GM18519 (cell line): ENCODE results near the gene RUNDC1.
"Not testable (repeated sequence)": the region's sequence is repeated elsewhere in the genome, so short reads cannot be mapped to it uniquely, and the experiment has no call there.

Experiments
- ATAC-seq: cut with Tn5 transposase; IDR thresholded peaks from one replicate; pipeline ENCODE4 v1.9.1; 2021; ENCODE audit warnings: mild to moderate bottlenecking, moderate library complexity; ENCODE audit not compliant: unreplicated experiment, low FRiP score

RUNDC1 gene

DNA sequence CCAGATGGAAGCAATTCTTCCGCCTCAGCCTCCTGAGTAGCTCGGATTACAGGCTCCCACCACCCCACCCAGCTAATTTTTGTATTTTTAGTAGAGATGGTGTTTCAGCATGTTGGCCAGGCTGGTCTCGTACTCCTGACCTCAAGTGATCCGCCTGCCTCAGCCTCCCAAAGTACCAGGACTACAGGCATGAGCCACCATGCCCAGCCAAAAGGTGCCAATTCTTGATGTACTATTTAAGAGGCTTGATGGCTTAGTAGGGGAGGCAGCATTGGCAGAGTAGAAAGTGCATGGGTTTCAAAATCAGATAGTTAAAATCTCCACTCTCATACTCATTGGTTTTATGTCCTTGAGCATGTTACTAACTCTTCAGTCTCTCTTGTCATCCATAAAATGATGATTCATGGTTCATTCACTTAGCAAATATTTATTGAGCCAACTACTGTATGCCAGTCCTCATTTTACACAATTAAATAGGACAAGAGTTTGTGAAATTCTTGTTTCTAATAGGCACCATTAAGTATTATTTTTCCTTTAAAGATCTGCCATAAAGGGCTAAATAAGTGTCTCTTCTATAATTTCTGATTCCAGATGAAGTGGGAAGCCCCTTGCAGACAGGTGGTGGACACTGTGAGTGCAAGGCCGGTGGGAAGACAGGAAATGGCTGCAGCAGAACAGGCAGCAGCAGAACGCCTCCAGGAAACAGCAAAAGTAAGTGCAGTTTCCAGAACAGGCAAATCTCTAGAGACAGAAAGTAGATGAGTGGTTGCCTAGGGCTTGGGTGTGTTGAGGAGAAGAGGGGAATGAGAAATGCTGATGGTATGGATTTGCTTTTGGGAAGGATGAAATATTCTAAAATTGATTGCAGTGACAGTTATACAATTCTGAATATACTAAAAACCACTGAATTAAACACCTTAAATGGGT lies 9.6 kb downstream of the RUNDC1 start:
- ATAC-seq, result no peak

GRCh38 chr17:42991471-42991870 lies 11.1 kb downstream of the RUNDC1 start:
- ATAC-seq, result no peak

- no peak for ATAC-seq
These were observed 12.5 kb downstream of the RUNDC1 start for GRCh38 chr17:42992872-42993271.

- not testable (repeated sequence) for ATAC-seq
These were observed 13.5 kb downstream of the RUNDC1 start for GRCh38 chr17:42993913-42994312.

- no peak for ATAC-seq
These were observed 17.1 kb downstream of the RUNDC1 start for GRCh38 chr17:42997390-42997983.

- ATAC-seq, result peak; percentile 69
These were observed 17.9 kb downstream of the RUNDC1 start, which contains the start of gene RPL27 for GRCh38 chr17:42997984-42998938. RPL27 (plus strand) TSS chr17:42998419; CDS start chr17:42998751, 332 bp downstream.

DNA sequence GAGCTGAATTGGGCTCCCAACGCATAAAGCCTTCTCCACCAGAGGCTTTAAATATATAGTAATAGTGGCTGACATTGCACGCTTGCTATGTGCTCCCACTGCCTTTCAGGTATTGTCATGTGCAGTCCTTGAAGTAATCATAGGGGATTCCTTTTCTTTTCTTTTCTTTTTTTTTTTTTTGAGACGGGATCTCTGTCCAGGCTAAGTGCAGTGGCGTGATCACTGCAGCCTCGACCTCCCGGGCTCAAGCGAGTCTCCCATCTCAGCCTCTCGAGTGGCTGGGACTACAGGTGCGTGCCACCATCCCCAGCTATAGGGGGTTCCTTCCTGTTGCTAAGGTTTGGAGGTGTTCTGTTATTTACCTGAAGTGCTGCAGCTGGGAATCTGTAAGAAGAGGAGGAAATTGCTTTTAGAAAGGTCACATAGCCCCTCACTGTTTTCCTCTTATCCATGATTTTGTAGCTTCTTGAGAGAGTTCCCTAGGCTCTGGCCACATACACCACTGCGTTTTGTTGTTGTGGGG lies 18.7 kb downstream of the RUNDC1 start:
- no peak for ATAC-seq

GRCh38 chr17:43000894-43001293 lies 20.5 kb downstream of the RUNDC1 start:
- ATAC-seq, result not testable (repeated sequence)

DNA sequence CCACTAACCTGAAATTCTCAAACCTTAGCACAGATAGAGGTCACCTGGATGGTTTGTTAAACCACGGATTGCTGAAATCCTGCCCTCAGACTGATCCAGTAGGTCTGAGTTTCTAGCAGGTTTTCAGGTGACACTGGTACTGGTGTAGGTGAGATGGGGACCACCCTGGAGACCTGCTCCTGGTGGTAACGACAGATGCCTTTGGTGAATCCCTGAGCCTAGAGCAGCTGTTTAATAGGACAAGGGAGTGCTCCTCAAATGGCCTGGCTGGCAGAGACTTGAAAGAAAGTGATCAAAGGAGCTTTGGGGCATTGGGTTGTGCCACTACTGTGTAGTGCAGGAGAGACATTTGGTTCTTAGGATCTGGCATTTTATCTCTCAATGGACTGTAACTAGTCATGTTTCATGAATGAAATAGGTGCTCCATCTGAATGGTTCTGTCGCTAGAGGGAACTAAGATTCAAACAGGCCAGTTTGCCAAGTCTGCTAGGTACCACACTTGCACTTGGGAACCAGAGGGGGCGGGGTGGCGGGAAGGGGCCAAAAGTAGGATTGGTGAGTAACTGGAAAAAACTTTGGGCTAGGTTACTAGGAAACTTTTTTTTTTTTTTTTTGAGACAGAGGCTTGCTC lies 23.3 kb downstream of the RUNDC1 start:
- no peak for ATAC-seq

- ATAC-seq, result no peak
These were observed 26.5 kb downstream of the RUNDC1 start, which contains the start of gene IFI35 for GRCh38 chr17:43006639-43007551. IFI35 (plus strand) TSS chr17:43006784; CDS start chr17:43006948, 164 bp downstream.

DNA sequence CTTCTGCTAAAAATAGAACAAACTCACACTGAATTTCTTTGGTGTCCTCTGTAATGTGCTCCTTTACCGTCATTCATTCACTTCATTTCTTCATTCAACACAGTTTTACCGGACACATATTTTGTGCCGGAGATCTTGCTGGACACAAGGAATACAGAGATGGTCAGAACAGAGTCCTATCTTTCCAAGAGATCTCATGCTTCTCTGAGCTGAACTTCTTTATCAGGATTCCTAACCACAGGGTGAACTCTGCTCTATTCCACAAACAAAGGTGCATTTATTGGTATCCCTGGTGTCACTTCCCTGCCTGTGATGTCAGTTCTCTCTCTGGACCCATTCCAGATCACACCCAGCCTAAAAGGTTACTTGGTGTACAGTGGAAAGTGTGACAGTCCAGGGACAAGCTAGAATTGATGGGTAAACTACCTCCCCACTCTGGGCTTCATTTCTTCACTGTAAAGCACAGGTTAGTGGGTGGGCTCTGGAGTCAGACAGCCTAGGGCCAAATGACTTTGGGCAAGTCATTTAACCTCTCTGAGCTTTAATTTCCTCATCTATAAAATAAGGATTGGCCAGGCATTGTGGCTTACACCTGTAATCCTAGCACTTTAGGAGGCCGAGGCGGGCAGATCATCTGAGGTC lies 30.4 kb downstream of the RUNDC1 start:
- ATAC-seq, result no peak

DNA sequence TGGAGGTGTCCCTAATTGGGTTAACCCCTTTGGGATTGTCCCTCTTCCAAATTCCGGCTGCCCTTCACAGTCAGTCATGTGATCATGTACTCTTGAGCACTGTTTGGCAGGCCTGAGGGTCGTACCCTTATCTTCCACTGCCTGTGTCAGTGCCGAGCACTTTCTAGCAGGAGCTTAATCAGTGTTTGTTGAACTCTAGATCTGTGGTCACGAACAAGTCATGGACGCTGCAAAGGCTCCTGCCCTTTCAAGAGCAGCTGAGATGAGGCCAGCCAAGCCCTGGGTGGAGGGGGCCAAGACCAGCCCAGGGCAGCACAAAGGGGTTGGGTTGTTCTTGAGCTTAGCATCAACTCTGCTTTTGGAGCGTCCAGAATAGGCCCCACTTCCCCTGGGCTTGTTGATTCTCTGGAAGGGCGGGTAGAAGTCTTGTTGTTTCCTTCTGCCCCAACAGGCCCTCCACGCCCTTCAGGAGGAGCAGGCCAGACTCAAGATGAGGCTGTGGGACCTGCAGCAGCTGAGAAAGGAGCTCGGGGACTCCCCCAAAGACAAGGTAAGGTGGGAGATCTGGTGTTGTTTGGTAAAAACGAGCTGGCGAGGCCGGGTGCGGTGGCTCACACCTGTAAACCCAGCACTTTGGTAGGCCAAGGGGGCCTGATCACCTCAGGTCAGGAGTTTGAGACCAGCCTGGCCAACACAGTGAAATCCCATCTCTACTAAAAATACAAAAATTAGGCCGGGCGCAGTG lies 31.5 kb downstream of the RUNDC1 start:
- no peak for ATAC-seq

DNA sequence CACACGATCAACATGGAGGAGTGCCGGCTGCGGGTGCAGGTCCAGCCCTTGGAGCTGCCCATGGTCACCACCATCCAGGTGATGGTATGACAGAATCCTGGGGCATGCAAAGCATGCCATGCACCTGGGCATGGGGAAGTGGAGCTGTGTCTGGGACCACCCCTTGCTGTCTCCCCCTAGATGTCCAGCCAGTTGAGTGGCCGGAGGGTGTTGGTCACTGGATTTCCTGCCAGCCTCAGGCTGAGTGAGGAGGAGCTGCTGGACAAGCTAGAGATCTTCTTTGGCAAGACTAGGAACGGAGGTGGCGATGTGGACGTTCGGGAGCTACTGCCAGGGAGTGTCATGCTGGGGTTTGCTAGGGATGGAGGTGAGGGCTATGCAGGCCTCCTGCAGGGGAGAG lies 32.9 kb downstream of the RUNDC1 start:
- no peak for ATAC-seq

DNA sequence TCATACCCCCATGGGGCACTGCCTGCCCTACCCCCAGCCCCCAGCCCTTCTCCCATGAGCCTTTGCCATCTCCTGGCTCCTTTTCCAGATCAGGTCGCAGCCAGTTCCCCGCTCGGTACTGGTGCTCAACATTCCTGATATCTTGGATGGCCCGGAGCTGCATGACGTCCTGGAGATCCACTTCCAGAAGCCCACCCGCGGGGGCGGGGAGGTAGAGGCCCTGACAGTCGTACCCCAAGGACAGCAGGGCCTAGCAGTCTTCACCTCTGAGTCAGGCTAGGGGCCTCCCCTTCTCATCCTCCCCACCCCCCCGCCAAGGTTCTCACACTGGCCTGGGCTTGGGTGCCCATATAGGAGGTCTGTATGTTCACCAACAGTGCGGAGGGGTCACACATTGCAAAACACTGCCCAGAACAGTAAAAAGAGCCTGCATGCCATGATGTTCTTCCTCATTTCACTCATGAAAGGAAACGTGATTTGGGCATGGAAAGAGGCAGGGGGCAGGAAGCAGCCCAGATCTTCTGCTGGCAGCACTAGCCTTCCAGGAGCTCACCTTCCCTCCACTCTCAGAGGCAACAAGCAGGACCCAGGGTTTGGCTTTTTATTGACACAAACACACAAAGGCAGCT lies 33.8 kb downstream of the RUNDC1 start:
- ATAC-seq, result no peak

DNA sequence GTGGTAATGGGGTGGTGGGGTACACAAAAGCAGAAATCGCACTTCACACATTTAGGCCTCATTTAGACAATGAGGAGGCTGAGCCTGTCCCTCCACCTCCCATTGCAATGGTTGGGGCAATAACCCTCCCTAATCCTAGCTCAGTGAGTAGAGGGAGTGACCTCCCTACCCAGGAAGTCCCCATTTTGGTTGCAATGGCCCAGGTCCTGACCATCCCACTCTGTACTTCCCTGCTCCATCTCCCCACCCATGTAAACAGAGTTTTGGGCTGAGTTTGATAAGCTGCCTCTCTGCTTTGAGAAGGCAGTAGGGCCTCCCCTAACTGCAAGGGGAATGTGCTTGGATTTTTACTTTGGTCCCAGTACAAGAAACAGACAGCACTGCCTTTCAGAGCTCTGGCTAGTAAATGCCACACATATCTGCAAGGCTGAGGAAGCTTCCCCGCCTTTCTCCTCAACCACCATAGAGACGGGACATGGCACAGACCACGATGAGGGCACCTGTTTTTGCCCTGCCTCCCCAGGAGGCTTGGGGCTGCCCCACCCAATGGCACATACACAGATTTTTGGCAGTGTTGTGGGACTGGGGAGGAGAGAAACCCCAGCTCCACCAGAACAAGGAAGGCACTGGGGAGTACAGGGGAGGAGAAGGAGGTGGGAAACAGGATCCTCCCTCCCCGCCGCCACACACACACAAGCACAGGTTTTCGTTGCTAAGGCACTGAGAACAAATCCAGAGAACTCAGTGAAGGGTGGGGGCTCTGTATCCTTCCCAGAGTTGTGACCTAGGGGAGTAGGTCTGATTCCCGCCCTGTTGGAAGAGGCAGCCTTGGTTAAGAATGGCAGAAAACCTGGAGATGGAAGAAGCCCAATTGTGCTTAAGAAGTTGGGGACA lies 34.5 kb downstream of the RUNDC1 start:
- no peak for ATAC-seq

DNA sequence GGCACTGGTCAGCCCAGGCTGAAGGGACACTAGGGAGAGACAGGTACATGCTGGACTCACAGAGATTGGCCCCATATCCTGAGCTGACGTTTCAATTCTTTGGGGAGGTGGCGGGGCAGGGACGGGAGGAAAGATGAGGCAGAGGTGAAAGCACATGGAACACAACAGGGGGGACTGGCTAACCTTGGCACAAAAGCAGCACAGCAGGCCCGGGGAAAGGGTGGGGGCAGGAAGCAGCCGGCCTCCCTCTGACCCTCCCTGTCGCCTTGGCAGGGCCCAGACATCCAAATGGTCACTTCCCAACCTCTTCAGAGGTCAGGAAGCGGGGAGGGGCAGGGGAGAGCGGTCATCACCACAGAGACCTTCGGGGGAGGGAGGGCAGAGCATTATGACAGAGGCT lies 35.2 kb downstream of the RUNDC1 start:
- ATAC-seq, result no peak
